Endometrial microvascular endothelial cells (primary cell): ENCODE results near the gene SLC25A29. TPM values are rescaled to one million over a fixed set of nuclear protein-coding genes. Genes with fewer than 3 reads are reported as not detected.
"Not testable (repeated sequence)": the region's sequence is repeated elsewhere in the genome, so short reads cannot be mapped to it uniquely, and the experiment has no call there.

Source experiments
- in situ Hi-C: cut with HindIII; loops from 2 replicates; pipeline ENCODE4 v1.10.0; 2017; ENCODE audit warnings: low sequenced_read_pairs, low pct_unique_long_range_greater_than_20kb; ENCODE audit errors: inconsistent ontology term
- total RNA-seq: library from RNA; depleted of rRNA; stranded (reverse); fragments of >200 nt; gene quantifications from one replicate; pipeline ENCODE4 v1.2.3, GENCODE V29; 2015; ENCODE audit errors: inconsistent ontology term

Gene SLC25A29, protein sequence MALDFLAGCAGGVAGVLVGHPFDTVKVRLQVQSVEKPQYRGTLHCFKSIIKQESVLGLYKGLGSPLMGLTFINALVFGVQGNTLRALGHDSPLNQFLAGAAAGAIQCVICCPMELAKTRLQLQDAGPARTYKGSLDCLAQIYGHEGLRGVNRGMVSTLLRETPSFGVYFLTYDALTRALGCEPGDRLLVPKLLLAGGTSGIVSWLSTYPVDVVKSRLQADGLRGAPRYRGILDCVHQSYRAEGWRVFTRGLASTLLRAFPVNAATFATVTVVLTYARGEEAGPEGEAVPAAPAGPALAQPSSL
- total RNA-seq = 40.0 TPM

DNA sequence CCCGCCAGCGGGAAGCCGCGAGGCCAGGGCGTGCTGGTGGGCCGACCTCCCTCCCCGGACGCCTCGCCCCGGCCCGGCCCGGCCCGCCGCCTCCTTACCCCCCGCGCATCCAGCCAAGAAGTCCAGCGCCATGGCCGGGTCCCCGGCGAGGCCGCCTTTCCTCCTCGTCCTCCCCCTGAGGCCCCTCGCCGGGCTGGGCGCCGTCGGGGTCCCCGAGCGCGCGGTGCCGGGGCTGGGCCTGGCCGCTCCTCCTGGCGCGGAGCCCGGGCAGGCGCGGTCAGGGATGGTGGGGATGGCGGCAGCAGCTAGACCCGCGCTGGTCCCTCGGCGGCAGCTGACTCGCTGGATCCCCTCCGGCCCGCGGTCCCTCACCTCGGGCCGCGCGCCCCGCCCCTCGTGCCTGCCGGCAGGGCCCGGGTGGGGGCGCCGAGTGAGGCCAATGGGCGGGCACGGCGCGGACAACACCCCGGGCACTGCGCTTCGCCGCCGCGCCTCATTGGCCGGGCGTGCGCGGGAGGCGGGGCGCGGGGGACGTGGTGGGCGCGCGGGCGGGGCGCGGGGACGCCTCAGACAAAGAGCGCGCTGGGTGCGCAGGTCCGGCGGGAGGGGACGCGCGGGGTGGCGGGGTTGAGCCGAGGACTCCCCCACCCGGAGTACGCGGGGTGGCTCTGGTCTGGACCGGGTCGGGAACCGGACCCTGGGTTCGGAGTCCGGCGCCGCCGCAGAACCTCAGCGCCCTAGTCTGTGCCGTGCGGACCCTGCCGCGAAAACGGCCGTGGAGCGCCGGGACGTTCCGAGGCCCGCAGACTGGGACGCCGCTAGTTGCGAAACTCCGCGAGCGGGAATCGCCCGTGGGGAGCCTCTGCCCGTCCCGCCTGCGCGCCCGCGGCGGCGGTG lies at the start of gene SLC25A29:
Gene SLC25A29, minus strand, starts transcription at position 344 of the 897 bp plus-strand sequence. Its CDS starts 212 bp downstream, at position 132.
- in situ Hi-C loops = no loop called here

DNA sequence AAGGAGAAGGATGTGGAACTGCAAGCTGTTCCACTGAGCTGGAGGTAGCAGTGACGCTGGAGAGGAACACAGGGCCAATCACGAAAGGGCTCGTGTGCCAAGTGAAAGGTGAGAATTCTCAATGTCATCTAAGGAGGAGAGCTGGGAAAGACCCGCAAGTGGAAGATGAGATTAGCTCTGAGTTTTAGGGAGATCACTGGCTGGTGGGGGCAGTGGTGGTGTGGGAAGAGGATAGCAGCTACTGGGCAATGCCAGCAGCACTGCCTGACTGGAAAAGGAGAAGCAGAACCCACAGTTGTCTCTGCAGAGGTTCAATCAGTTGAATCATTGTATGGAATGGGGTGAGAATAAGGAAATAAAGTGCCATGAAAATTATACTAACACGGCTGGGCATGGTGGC lies 44.7 kb upstream of the SLC25A29 start:
- in situ Hi-C loops = no loop called here

DNA sequence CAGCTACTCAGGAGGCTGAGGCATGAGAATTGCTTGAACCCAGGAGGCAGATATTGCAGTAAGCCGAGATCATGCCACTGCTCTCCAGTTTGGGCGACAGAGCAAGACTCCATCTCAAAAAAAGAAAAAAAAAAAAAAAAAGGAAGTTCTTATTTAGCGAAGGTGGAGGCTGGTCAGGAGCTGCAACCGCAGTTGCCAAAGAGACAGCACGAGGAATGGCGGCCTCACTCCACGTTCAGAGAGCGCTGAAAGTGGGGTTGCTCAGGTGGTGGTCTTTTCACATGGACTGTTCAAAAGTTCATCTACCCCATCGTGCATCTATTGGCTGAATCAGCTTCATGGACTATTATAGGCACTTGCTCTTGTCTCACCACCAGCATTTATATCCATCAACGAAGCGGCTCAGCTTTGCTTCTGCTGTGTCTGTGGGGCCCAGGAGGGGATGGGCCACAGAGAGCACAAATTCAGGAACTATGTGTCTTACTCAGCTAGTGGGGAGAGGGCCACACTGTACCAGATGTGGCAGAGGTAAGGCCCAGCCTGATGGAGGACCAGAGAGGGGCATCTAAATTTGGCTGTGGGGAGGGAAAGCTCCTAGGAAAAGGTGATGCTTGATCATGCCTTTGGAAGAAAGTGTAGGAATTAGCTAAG lies 44.2 kb upstream of the SLC25A29 start:
- in situ Hi-C loops = no loop called here

DNA sequence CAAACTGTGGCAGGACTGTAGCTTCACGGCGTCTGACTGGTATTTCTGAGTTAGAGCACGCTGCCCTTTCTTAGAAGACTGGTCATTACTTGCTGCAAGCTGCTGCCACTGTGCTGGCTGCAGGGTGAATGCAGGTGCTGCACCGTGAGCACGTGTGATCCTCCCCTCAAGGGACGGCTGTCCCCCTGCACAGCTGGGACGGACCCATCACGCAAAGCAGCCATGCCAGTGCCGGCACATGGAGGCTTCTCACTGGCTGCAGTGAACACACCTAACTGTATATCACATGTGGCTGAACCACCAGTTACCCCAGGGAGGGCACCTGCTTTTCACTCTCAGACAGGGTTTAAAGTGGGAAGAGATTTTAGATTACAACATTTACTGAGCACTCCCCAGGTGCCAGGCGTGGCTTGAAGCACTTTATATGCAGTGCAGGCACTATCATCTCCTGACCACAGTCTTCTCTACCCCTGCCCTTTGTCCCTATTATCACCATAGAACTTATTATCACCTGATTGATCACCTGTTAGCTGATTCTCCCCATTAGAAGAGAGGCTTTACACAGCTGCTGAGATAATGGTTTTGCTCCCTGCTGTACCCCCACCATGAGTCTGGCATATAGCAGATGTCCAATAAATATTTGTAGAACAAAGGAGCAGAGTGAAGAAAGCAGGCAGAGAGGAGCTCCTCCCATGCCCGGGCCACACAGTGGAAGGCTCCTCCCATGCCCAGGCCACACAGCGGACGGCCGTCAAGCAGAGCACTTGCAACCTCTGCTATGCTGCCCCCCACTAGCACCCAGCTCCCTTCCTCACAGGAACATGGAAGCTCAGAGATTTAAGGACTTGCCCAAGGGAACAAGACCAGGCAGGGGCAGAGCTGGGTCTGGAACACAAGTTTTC lies 42.8 kb upstream of the SLC25A29 start:
- in situ Hi-C loops = no loop called here

DNA sequence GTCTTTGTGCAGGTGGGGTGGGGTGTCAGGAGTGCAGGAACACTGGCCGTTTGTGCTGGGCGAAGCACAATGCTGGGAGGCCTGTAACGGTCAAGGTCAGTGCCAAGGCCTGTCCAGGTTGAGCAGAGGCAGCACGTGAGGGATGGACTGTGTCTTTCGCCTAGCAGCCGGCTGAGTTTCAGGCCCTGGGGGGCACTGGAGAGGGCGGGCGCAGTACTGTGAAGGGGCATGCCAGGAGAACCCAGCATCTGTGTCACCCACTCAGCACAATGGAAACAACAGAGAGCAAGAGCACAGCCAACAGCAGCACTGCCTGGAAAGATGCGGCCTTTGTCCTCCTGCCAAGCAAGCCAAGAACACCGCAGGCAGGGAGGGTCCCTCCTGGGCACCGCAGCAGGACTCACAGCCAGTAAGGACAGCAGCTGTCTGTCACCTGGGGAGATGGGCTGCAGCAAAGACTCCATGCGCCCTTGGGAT lies 42.0 kb upstream of the SLC25A29 start:
- in situ Hi-C loops = no loop called here

DNA sequence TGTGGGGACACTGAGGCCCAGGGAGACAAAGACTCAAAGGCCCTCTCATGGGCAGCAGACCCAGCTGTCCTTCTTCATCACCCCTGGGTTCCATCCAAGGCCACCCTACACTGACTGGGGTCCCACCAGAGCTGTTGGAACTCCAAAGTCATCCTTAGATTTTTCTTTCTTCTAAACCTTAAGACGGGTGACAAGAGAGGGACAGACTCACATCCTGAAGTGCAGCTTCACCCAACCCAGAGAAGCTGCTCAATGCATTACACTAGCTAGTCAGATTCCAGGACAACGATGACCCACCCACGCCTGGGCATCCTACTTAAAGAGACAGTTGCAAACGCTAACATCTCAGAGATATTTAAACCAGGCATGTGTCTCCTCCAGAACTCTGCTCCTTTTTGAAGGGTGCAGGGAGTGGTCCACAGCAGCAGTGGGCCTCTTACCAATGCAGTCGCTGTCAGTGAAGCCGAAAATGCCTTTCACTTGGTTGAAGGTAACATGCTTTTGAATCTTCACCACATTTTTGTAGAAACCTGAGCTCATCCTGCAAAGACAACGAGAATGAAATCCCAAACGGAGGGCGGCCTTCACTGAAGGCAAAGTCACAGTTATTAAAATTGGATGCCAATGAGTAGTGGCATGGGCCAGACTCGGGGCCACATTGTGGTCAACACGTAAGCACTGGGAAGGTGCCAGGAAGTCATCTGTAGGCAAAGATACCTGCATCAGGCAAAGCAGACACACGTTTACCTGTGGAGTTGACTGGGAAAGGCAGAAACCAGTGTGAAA lies 40.3 kb upstream of the SLC25A29 start:
- in situ Hi-C loops = no loop called here

DNA sequence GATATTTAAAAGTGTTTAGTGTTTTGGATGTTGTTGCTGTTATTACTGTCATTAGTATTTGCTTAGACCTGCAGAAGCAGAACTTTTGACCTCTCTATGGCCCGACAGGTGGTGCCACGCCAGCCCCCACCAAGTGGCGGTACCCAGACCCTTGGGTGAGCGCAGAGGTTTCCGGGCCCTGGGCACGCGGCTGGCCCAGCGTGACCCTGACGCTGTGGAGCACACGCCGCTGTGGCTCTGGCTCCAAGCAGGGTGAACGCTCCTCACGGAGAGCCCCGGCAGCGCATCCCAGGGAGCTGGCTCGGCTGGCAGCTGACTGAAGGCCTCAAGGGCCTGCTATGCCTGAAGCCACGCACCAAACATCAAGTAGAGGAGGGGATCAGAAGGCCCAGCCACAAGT lies 39.5 kb upstream of the SLC25A29 start:
- in situ Hi-C loops = no loop called here

DNA sequence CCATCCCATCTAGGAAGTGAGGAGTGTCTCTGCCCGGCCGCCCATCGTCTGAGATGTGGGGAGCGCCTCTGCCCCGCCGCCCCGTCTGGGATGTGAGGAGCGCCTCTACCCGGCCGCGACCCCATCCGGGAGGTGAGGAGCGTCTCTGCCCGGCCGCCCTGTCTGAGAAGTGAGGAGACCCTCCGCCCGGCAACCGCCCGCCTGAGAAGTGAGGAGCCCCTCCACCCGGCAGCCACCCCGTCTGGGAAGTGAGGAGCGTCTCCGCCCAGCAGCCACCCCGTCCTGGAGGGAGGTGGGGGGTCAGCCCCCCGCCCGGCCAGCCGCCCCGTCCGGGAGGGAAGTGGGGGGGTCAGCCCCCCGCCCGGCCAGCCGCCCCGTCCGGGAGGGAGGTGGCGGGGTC lies 38.4 kb upstream of the SLC25A29 start:
- in situ Hi-C loops = not testable (repeated sequence)

DNA sequence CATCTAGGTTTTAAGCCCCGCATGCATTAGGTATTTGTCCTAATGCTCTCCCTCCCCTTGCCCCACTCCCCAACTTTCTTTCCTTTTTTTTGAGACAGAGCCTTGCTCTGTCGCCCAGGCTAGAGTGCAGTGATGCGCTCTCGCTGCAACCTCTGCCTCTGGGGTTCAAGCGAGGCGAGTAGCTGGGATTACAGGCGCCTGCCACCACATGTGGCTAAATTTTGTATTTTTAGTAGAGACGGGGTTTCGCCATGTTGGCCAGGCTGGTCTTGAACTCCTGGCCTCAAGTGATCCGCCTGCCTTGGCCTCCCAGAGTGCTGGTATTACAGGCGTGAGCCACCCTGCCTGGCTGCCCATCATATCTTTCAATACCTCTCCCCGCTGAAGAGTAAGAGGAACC lies 36.6 kb upstream of the SLC25A29 start:
- in situ Hi-C loops = not testable (repeated sequence)

DNA sequence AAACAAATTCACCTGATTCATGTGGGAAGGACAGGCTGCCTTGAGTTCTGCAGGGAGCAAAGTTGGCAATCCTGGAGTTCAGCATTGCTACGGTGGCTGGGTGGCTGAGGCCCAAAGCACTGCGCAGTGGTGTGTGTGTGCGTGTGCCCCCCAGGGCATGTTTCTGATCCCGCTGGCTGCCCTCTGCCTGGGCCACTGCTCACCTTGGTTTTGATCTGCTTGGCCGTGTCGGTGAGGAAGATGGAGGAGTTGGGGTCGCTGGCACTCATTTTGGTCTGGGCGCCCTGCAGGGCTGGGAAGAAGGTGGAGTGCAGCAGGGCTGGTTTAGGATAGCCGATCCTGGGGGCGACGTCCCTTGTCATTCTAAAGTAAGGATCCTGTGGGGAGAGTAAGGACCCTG lies 36.0 kb upstream of the SLC25A29 start:
- in situ Hi-C loops = no loop called here

DNA sequence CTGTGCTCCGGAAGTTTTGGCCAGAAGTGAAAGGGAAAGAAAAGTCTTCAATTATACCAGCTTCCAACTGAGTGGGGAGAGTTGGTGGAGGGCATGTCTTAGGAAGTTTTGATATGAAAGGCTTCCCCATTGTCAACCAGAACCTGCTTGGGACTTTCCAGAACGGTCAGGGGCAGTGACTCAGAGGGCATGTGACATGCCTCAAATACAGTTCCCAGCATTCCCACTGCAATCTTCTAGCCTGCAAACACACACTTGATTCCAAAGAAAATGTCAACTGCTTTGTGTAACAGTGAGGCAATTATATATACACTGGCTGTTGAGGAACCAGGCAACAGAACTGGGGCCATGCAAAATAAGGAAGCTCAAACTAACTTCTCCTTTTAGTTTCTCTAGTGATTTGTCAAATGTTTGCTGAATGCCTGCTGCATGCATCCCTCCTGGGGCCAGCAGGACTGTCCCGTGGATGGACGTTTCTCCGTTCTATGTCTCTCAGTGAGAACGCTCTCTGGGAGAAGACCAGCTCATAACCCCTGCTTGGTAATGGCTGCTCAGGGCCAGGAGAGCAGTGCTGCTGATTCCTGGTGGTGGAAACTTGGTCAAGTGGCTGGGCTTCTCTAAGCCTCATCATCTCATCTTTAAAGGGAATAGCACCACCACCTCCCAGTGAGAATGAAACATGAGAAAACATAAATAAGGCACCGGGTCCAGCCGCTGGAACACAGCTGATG lies 35.2 kb upstream of the SLC25A29 start:
- in situ Hi-C loops = no loop called here

DNA sequence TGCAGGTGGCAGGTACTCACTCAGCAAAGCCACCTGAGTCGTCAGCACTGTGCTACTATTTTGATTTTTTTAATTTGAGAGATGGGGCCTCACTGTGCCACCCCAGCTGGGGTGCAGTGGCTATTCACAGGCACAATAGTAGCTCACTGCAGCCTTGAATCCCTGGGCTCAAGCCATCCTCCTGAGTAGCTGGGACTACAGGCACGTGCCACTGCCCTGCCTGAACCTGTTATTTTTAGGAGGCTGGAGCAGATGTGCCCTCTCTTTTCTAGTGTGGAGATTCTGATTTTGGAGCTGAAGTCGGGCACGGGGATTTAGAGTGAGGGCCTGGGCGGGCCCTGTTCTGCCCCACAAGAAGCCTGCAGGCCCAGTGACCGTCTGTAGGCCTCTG lies 34.2 kb upstream of the SLC25A29 start:
- in situ Hi-C loops = no loop called here

DNA sequence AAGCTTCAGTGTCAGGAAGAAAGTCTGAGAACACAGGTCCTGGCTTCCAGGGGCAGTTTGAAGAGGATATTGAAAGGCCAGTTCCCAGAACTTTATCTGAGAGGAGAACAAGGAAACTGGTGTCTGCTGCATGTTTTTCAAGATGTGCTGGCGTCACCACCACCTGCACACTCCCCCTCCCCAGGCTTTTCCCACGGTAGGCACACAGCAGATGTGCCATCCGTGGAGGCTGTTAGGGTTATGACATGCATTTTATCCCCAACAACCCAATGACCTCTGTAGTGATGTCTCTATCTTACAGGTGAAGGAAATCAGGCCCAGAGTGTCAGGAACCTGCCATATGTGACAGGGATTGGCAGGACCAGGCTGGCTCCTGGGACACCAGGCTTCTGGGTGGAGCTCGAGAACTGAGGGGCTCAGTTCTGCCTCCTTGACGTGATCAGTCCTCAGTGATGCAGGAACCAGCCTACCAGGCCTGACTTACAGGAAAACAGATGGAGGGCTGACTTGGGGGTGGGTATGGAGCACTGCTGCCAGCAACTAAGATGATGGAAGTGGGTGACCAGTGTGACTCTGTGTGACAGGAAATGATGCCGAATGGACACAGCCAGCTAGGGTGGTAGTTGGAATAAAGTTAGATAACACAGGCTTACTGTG lies 33.6 kb upstream of the SLC25A29 start:
- in situ Hi-C loops = no loop called here

DNA sequence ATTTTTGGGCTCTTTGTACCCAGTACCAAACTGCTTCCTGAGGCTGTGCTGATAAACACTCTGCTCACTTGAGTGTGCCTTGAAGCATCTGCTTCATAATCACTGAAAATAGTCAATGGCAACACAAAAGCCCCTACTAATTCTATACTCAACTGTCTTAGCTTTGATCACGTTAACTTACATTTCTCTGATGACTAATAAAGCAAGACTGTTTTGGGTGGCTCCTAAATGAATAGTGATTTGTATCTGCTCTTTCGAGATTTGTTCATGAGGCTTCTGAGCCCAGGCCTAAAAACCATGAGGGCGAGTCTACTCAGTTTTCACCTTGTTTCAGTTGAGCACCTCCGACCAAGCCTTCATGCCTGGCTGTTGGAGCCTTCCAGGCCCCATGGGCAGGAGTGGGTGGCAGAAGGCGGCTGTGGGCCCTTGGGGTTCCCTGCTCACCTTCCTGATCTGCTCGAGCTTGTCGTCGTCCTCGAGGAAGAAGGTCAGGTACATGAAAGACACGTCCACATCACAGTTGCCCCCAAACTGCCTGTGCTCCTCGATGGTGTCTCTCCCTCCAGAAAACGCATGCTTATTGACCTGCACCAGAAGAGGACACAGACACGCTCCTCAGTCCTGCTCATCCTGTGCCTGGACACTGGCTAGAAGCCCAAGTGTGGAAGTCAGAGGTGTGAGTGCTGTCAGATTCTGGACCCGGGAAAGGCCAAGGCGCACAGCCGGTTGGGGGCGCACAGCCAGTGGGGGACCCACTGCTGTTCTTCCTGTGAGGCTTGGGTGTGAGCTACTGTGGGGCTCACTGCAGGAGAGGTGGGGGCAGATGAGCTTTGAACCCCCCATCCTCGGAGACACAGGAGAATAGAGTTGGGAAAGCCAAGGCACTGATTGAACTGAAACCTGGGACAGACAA lies 30.6 kb upstream of the SLC25A29 start:
- in situ Hi-C loops = no loop called here

DNA sequence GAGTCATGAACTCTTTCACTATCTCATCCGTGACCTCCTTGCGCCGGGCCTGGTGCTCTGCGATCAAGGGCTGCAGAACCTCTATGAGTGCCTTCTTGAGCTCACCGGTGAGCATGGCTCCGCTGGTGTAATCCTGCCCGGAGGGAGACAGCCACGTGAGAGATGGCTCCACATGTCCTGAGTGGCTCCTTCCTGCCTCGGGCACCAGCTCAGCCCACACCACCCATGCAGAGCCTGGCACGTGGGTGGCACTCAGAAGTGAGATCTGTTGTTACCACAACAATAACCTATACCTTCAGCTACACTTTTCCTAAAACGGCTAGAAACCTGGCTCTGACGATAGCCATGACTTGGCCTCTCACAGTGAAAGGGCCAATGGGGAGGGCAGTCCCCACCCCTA lies 28.7 kb upstream of the SLC25A29 start:
- in situ Hi-C loops = no loop called here

DNA sequence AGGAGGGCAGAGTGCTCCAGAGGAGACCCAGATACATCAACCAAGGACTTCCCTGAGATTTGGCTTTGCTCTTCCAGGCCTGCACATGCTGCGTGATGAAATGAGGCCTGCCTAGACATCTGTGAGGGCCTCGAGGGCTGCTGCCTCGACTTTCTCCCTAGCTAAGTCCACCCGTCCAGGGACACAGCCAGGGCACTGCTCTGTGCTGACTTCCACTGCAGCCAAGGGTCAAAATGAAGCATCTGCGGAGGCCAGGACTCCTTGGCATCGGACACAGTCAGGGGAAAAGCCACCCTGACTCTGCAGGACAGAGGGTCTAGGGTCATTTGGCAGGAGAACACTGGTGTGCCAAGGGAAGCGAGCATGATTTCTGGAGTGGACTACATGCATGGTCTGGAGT lies 27.6 kb upstream of the SLC25A29 start:
- in situ Hi-C loops = no loop called here
